Glutamatergic neuron (in vitro differentiated cells): Measurements from ENCODE around the gene ZFAND3. TPM values are rescaled to one million over a fixed set of nuclear protein-coding genes. Genes with fewer than 3 reads are reported as not detected.

Experiments used
- DNase-seq: peaks from one replicate; pipeline ENCODE4 v3.0.0; 2022
- H3K27ac Mint-ChIP-seq: one replicate; pipeline ENCODE4 v1.8.0; 2020; ENCODE audit warnings: mild to moderate bottlenecking, mixed read lengths, inconsistent platforms; ENCODE audit not compliant: unreplicated experiment
- H3K27me3 Mint-ChIP-seq: one replicate; pipeline ENCODE4 v1.8.0; 2020; ENCODE audit warnings: mild to moderate bottlenecking, moderate library complexity, mixed read lengths, inconsistent platforms; ENCODE audit not compliant: unreplicated experiment
- H3K36me3 Mint-ChIP-seq: one replicate; pipeline ENCODE4 v1.8.0; 2020; ENCODE audit warnings: mild to moderate bottlenecking, mixed read lengths, inconsistent platforms; ENCODE audit not compliant: unreplicated experiment
- H3K4me1 Mint-ChIP-seq: one replicate; pipeline ENCODE4 v1.8.0; 2020; ENCODE audit warnings: mild to moderate bottlenecking, low read depth, mixed read lengths, inconsistent platforms; ENCODE audit not compliant: unreplicated experiment
- H3K4me3 Mint-ChIP-seq: one replicate; pipeline ENCODE4 v1.8.0; 2020; ENCODE audit warnings: mild to moderate bottlenecking, mixed read lengths, inconsistent platforms; ENCODE audit not compliant: unreplicated experiment
- H3K9me3 Mint-ChIP-seq: one replicate; pipeline ENCODE4 v1.8.0; 2020; ENCODE audit warnings: mild to moderate bottlenecking, moderate library complexity, mixed read lengths, inconsistent platforms; ENCODE audit not compliant: unreplicated experiment
- CTCF ChIP-seq: fragments of 200-600 bp; sonication (generic); IDR thresholded peaks from one replicate; pipeline ENCODE4 v1.5.0; 2021; ENCODE audit not compliant: partially characterized antibody, unreplicated experiment
- total RNA-seq: library from RNA; stranded (reverse); fragmentation: NEBNext Ultra II Directional; extraction: Animal tissue kit (Norgen Biotek cat#: 25700); gene quantifications from one replicate; pipeline ENCODE4 v1.2.1, GENCODE V29; 2021; ENCODE audit not compliant: unreplicated experiment

Gene ZFAND3
- total RNA-seq, 1 donor from 2014 or later, result 115 TPM

- no peak for DNase-seq
- peak overlapping the region; percentile 39 for H3K27ac Mint-ChIP-seq
- peaks cover 40% of the 10 kb centered on the region for H3K4me1 Mint-ChIP-seq
- H3K27me3 Mint-ChIP-seq, result peaks cover 12% of the 10 kb centered on the region
- no peaks in the 10 kb centered on the region for H3K36me3 Mint-ChIP-seq
- peaks cover 2% of the 10 kb centered on the region for H3K9me3 Mint-ChIP-seq
- TF ChIP-seq CTCF, result no peak
- peak overlapping the region; percentile 57 for H3K4me3 Mint-ChIP-seq
Observed at GRCh38 chr6:38170666-38171355, 351.3 kb downstream of the ZFAND3 start.

- Mint-ChIP-seq H3K4me3 (no peak overlapping the region), H3K36me3 (no peaks in the 10 kb centered on the region)
- TF ChIP-seq CTCF, result no peak
Observed at GRCh38 chr6:38171997-38172738, 352.6 kb downstream of the ZFAND3 start.

GRCh38 chr6:38172739-38173410, 353.3 kb downstream of the ZFAND3 start:
- Mint-ChIP-seq H3K4me1 (peaks cover 53% of the 10 kb centered on the region), H3K4me3 (no peak overlapping the region), H3K27ac (no peak overlapping the region), H3K36me3 (no peaks in the 10 kb centered on the region), H3K27me3 (peaks cover 10% of the 10 kb centered on the region), H3K9me3 (peaks cover 3% of the 10 kb centered on the region)
- DNase-seq, result no peak
- TF ChIP-seq CTCF, result no peak

More at GRCh38 chr6:38171997-38172738, 352.6 kb downstream of the ZFAND3 start:
- DNase-seq, result no peak
- peaks cover 53% of the 10 kb centered on the region for H3K4me1 Mint-ChIP-seq
- H3K9me3 Mint-ChIP-seq, result peaks cover 3% of the 10 kb centered on the region
- peaks cover 10% of the 10 kb centered on the region for H3K27me3 Mint-ChIP-seq
- no peak overlapping the region for H3K27ac Mint-ChIP-seq

GRCh38 chr6:38173909-38174308, 354.4 kb downstream of the ZFAND3 start:
- Mint-ChIP-seq H3K4me3 (no peak overlapping the region), H3K4me1 (peaks cover 54% of the 10 kb centered on the region), H3K36me3 (no peaks in the 10 kb centered on the region), H3K27me3 (peaks cover 8% of the 10 kb centered on the region), H3K9me3 (peaks cover 6% of the 10 kb centered on the region), H3K27ac (no peak overlapping the region)
- DNase-seq, result no peak
- TF ChIP-seq CTCF, result no peak

GRCh38 chr6:38174315-38174714, 354.8 kb downstream of the ZFAND3 start:
- TF ChIP-seq CTCF, result no peak
- no peak overlapping the region for H3K4me3 Mint-ChIP-seq
- no peak overlapping the region for H3K27ac Mint-ChIP-seq
- H3K27me3 Mint-ChIP-seq, result peaks cover 8% of the 10 kb centered on the region
- no peak for DNase-seq
- H3K4me1 Mint-ChIP-seq, result peaks cover 55% of the 10 kb centered on the region
- H3K9me3 Mint-ChIP-seq, result peaks cover 6% of the 10 kb centered on the region
- H3K36me3 Mint-ChIP-seq, result no peaks in the 10 kb centered on the region
